Gastrocnemius medialis (tissue), 4 donors: ENCODE results near the gene FBXL3. TPM values are rescaled to one million over a fixed set of nuclear protein-coding genes. Genes with fewer than 3 reads are reported as not detected.

ENCODE experiments used
- ATAC-seq, 2 donors: fragments of 150-250 bp; one replicate each; pipeline ENCODE4 v1.9.1; 2016
- DNase-seq, 2 donors: peaks; one replicate each; pipeline ENCODE4 v3.0.0-alpha.2; 2019
- H3K27ac ChIP-seq, 4 donors: fragments of 200-600 bp; sonication (generic); 1 replicate in 1 of 4; 2 replicates in 3 of 4; pipeline ENCODE4 v1.5.1; 2016 to 2018; ENCODE audit warnings: mild to moderate bottlenecking in 2 of 4, moderate library complexity in 1 of 4
- H3K27me3 ChIP-seq, 3 donors: fragments of 200-600 bp; sonication (generic) in 2 of 3; 1 replicate in 1 of 3; 2 replicates in 2 of 3; pipeline versions ENCODE4 v1.5.1 to v1.6.0; 2016 to 2019; ENCODE audit warnings: mild to moderate bottlenecking in 1 of 3, moderate library complexity in 1 of 3
- H3K36me3 ChIP-seq, 2 donors: fragments of 200-600 bp; sonication (generic) in 1 of 2; one replicate each; pipeline ENCODE4 v1.5.1; 2017 to 2018
- H3K4me1 ChIP-seq, 2 donors: fragments of 200-600 bp; sonication (generic) in 1 of 2; one replicate each; pipeline ENCODE4 v1.5.1; 2016 to 2017; ENCODE audit warnings: mild to moderate bottlenecking in 2 of 2
- H3K4me3 ChIP-seq, 4 donors: fragments of 200-600 bp; sonication (generic) in 3 of 4; 1 replicate in 1 of 4; 2 replicates in 3 of 4; pipeline ENCODE4 v1.5.1; 2016 to 2019; ENCODE audit warnings: mild to moderate bottlenecking in 2 of 4
- H3K9me3 ChIP-seq, 3 donors: fragments of 200-600 bp; sonication (generic) in 2 of 3; 1 replicate in 1 of 3; 2 replicates in 2 of 3; pipeline ENCODE4 v1.5.1; 2016 to 2019
- POLR2A ChIP-seq, 2 donors: fragments of 450-650 bp; IDR thresholded peaks; one replicate each; pipeline ENCODE4 v1.6.1; 2017; ENCODE audit warnings: antibody characterized with exemption in 2 of 2, mild to moderate bottlenecking in 2 of 2, moderate library complexity in 2 of 2
- in situ Hi-C, 4 donors: fragments of 200-750 bp; cut with MboI; loops; one replicate each; pipeline versions ENCODE4 v1.15.0 to v1.8.0; 2017; ENCODE audit warnings: low sequenced_read_pairs in 4 of 4
- intact Hi-C: fragments of 100-400 bp; cut with DNase I; formaldehyde crosslinking; loops from one replicate; pipeline ENCODE4 v1.15.1; 2023; ENCODE audit warnings: low total_unique reads
- total RNA-seq, 4 donors: library from RNA; depleted of rRNA; stranded (reverse); fragments of >200 nt; gene quantifications; one replicate each; pipeline versions ENCODE4 v1.1.0 to v1.2.3, GENCODE V29; 2016
- TF ChIP-seq, protein P1 (sequence below), 5 experiments: fragments of 450-650 bp in 3 of 5; fragments of 200-600 bp in 2 of 5; sonication (generic) in 2 of 5; IDR thresholded peaks in 4 of 5; conservative IDR thresholded peaks in 1 of 5; 1 replicate in 4 of 5; 2 replicates in 1 of 5; pipeline ENCODE4 v1.5.1; 2016 to 2019; ENCODE audit warnings: antibody characterized with exemption in 5 of 5, mild to moderate bottlenecking in 3 of 5, moderate library complexity in 3 of 5

The FBXL3 gene
- total RNA-seq, 4 donors from 2014 or later, result 50.6 to 75.6 (median 64.4) TPM

DNA sequence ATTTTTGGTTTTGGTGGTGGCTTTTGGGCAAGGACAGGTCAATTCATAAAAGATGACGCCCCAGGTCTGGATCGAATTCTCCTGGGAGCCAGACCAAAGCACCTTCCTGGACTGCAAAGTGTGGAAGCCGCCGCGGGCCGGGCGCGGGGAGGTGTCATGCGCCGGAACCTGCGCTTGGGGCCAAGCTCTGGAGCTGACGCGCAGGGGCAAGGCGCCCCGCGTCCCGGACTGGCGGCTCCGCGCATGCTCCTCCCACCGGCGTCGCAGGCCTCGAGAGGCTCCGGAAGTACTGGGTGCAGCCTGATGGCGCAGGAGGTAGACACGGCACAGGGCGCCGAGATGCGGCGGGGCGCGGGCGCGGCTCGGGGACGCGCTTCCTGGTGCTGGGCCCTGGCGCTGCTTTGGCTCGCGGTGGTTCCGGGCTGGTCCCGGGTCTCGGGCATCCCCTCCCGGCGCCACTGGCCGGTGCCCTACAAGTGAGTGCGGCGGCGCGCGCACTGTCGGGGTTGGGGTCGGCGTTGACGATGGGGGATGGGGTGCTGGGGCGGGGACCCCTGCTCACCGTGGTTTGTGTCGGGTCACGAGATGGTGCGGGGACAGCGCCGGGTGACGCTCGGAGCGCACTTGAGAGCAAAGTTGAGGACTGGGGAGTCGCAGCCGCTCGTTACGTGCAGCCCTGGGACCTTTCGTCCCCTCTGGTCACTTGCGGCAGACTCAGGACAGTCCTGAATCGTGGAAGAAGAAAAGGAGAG lies 35.0 kb downstream of the FBXL3 start, which contains the start of gene CLN5:
CLN5 (plus strand) TSS at position 286 of the 752 bp plus-strand sequence; CDS start at position 304, 18 bp downstream.
- intact Hi-C loops, result loop anchor here (1.0 to 5.0 kb wide), 2 partner anchors 35 to 335 kb away; partner anchors contain the start of genes FBXL3 and MYCBP2
- peak within 1 kb of the TSS; percentile 72 to 92 (median 86) for H3K4me3 ChIP-seq
- ATAC-seq, result peak; percentile 90 to 92

GRCh38 chr13:76991432-76991795 lies 35.5 kb downstream of the FBXL3 start:
- Histone ChIP-seq H3K4me1 (peaks cover 14 to 15% of the 10 kb centered on the region in 2 donors), H3K9me3 (no peaks in the 10 kb centered on the region), H3K27ac (peak overlapping the region; percentile 89 to 95 (median 92)), H3K4me3 (peak overlapping the region; percentile 72 to 92 (median 86)), H3K27me3 (no peaks in the 10 kb centered on the region), H3K36me3 (peaks cover 0 to 2% of the 10 kb centered on the region in 2 donors)
- DNase-seq (peak in 1 of 2 donors; percentile 40), ATAC-seq (peak; percentile 4 to 22)
- in situ Hi-C loops (no loop called here), intact Hi-C loops (loop anchor here (5.0 kb wide), 1 partner anchor 336 kb away; the partner anchor contains the start of gene MYCBP2)
- TF ChIP-seq, protein P1, sequence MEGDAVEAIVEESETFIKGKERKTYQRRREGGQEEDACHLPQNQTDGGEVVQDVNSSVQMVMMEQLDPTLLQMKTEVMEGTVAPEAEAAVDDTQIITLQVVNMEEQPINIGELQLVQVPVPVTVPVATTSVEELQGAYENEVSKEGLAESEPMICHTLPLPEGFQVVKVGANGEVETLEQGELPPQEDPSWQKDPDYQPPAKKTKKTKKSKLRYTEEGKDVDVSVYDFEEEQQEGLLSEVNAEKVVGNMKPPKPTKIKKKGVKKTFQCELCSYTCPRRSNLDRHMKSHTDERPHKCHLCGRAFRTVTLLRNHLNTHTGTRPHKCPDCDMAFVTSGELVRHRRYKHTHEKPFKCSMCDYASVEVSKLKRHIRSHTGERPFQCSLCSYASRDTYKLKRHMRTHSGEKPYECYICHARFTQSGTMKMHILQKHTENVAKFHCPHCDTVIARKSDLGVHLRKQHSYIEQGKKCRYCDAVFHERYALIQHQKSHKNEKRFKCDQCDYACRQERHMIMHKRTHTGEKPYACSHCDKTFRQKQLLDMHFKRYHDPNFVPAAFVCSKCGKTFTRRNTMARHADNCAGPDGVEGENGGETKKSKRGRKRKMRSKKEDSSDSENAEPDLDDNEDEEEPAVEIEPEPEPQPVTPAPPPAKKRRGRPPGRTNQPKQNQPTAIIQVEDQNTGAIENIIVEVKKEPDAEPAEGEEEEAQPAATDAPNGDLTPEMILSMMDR (IDR thresholded peaks at IDR 0.05 in 4 of 5, conservative IDR thresholded peaks at IDR 0.05 in 1 of 5), result no peak
- no peak for TF ChIP-seq POLR2A (IDR thresholded peaks at IDR 0.05)

More for the DNA sequence above, 35.0 kb downstream of the FBXL3 start, which contains the start of gene CLN5:
- Histone ChIP-seq H3K9me3 (no peaks in the 10 kb centered on the region), H3K27ac (peak within 1 kb of the TSS; percentile 89 to 95 (median 92)), H3K27me3 (no peaks in the 10 kb centered on the region), H3K4me1 (peaks cover 14 to 15% of the 10 kb centered on the region in 2 donors), H3K36me3 (peaks cover 0 to 6% of the 10 kb centered on the region in 2 donors)
- TF ChIP-seq POLR2A (IDR thresholded peaks at IDR 0.05), result peak; percentile 89
- TF ChIP-seq, protein P1 (IDR thresholded peaks at IDR 0.05 in 4 of 5, conservative IDR thresholded peaks at IDR 0.05 in 1 of 5), result peak in 2 of 5 experiments; percentile 11 to 23
- DNase-seq, result peak; percentile 92 to 95
- in situ Hi-C loops, result no loop called here

DNA sequence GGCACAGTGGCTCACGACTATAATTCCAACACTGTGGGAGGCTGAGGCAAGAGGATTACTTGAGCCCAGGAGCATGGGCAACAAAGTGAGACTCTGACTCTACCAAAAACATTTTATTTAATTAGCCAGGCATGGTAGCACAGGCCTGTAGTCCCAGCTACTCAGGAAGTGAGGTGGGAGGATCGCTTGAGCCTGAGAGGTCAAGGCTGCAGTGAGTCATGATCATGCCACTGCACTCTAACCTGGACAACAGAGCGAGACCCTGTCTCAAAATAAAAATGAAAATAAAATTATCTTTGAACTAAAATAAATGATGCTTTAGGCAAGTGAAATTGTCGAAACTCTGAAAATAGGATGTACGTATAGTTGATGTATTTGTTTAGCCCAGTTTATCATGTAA lies 43.3 kb downstream of the FBXL3 start:
- in situ Hi-C loops (no loop called here), intact Hi-C loops (no loop called here)
- ATAC-seq, result no peak
- Histone ChIP-seq H3K27ac (no peak overlapping the region), H3K4me1 (peaks cover 4 to 8% of the 10 kb centered on the region in 2 donors), H3K4me3 (no peak overlapping the region), H3K9me3 (no peaks in the 10 kb centered on the region), H3K27me3 (no peaks in the 10 kb centered on the region), H3K36me3 (no peaks in the 10 kb centered on the region)
- no peak for DNase-seq
- TF ChIP-seq, protein P1 (IDR thresholded peaks at IDR 0.05 in 4 of 5, conservative IDR thresholded peaks at IDR 0.05 in 1 of 5), result no peak
- TF ChIP-seq POLR2A (IDR thresholded peaks at IDR 0.05), result no peak

DNA sequence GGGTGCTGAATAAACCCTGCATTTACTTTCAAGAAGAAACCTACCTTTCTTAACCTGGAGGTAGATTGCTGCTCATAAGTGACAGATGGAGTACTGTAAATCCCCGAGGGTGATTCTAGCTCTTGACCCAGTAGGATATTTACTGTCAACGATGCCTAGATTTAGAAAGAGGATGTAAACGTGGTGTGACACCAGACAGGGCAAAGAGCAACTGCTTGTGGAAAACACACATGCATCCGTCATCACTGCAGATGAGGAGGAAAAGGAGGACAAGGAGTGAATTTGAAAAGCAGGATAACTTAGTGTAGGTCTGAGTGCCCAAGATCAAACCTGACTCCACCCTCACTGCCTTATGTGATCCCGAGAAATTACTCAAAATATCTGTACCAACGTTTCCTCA lies 44.9 kb downstream of the FBXL3 start:
- no peak for DNase-seq
- no peaks in the 10 kb centered on the region for H3K9me3 ChIP-seq
- H3K4me3 ChIP-seq, result no peak overlapping the region
- H3K27ac ChIP-seq, result no peak overlapping the region
- peaks cover 4 to 8% of the 10 kb centered on the region in 2 donors for H3K4me1 ChIP-seq
- H3K27me3 ChIP-seq, result no peaks in the 10 kb centered on the region
- TF ChIP-seq POLR2A (IDR thresholded peaks at IDR 0.05), result no peak
- TF ChIP-seq, protein P1 (IDR thresholded peaks at IDR 0.05 in 4 of 5, conservative IDR thresholded peaks at IDR 0.05 in 1 of 5), result no peak
- in situ Hi-C loops (no loop called here), intact Hi-C loops (no loop called here)
- no peaks in the 10 kb centered on the region for H3K36me3 ChIP-seq
- ATAC-seq, result no peak
